Measurements from ENCODE around the gene SPATA20.

SPATA20 gene

DNA sequence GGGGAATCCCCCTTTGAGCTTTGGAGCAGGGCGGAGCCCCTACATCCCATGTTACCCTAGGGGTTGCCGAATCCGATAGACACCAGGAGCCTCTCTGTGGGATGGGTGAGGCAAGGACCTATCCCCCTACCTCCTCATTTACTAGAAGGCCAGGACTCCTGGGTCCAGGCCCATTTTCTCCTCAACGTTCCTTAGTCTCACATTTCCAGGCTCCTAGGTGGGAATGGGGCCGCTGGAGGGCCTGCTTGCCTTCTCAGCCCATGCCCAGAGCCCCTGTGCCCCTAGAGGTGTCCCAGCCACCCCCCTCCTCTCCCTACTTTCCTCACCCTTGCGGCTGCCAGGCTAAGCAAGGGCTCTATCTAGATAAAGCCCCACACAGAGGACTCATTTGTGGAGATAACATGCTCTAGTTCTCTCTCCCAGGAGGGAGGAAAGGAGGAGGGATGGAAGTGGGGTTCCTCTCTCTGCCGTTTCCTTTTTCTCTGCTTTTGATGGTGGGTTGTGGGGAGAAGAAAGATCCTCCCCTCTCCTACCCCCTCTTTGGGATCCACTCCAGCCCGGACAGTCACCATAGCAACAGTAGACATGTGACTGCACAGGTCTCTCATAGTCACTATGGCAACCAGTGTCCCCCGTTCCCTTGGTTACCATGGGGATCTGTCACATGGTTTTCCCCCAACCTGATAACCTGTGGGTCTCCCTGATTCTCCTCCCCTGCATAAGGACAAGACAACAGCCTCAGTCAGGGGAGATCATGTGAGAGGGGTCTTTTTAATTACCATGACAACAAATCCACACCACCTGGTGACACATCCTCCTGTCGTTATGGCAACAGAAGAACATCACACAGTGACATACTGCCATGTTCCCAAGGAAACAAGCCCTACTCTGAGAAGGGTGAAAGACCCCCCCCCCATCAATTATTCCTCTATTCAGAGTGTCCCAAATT lies 18.7 kb downstream of the SPATA20 start:
- TF ChIP-seq, protein P1, sequence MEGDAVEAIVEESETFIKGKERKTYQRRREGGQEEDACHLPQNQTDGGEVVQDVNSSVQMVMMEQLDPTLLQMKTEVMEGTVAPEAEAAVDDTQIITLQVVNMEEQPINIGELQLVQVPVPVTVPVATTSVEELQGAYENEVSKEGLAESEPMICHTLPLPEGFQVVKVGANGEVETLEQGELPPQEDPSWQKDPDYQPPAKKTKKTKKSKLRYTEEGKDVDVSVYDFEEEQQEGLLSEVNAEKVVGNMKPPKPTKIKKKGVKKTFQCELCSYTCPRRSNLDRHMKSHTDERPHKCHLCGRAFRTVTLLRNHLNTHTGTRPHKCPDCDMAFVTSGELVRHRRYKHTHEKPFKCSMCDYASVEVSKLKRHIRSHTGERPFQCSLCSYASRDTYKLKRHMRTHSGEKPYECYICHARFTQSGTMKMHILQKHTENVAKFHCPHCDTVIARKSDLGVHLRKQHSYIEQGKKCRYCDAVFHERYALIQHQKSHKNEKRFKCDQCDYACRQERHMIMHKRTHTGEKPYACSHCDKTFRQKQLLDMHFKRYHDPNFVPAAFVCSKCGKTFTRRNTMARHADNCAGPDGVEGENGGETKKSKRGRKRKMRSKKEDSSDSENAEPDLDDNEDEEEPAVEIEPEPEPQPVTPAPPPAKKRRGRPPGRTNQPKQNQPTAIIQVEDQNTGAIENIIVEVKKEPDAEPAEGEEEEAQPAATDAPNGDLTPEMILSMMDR (IDR thresholded peaks at IDR 0.05; ENCODE audit: low read depth, low read length, missing control alignments), result no peak
- H3K4me3 ChIP-seq (replicated peaks; ENCODE audit: low read depth, low read length), result no peak overlapping the region
- DNase-seq (ENCODE audit: extremely low read depth, low read depth), result no peak

DNA sequence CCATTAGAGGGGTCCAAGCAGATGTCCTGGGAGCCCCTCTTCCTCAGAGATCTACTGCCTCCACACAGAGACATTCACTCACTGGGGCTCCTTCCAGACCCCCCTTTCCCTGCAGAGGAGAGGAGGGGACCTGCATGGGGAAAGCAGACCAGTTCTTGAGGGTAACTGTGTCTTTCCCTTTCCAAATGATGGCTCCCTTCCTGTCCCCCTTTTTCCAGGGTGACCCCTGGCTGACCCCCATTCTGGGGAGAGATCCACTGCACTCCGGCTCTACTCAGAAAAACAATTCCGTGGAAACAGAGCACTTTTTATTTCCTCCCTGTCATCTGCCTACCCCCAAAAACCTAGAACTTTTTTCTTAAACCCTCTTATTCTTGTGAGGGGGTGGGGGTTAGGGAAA lies 19.9 kb downstream of the SPATA20 start:
- no peak for DNase-seq (ENCODE audit: extremely low read depth, low read depth)
- TF ChIP-seq, protein P1 (IDR thresholded peaks at IDR 0.05; ENCODE audit: low read depth, low read length, missing control alignments), result no peak
- no peak overlapping the region for H3K4me3 ChIP-seq (replicated peaks; ENCODE audit: low read depth, low read length)

DNA sequence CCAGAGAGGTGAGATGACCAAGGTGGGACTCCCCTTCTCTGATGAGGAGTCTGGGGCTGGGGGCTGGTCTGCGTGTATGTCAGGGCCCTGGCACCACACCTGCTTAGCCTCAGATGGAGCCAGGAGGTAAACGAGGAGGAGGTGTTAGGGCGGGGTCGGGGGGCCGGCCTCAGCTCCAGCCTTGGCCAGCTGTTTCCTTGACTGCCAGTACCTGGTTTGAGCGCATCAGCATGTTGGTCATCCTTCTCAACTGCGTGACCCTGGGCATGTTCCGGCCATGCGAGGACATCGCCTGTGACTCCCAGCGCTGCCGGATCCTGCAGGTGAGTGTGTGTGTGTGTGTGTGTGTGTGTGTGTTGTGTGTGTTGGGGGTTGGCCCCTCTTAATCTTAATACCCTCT lies 21.7 kb downstream of the SPATA20 start:
- no peak overlapping the region for H3K4me3 ChIP-seq (replicated peaks; ENCODE audit: low read depth, low read length)
- DNase-seq (ENCODE audit: extremely low read depth, low read depth), result no peak
- TF ChIP-seq, protein P1 (IDR thresholded peaks at IDR 0.05; ENCODE audit: low read depth, low read length, missing control alignments), result no peak

DNA sequence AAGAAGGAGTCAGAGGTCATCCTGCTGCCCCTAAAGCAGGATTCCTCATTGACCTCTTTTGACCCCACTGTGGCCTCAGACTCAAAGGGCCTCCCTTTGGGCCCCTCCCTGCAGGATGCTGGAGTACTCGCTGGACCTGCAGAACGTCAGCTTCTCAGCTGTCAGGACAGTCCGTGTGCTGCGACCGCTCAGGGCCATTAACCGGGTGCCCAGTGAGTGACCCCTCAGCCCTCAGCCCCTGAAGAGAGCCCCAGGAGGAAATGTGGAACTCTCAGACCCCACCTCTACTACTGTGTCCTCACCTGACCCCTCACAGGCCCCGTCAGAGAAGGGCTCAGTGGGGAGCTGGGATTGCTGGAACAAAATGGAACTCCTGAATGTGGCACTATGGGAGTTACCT lies 22.6 kb downstream of the SPATA20 start:
- DNase-seq (ENCODE audit: extremely low read depth, low read depth), result no peak

DNA sequence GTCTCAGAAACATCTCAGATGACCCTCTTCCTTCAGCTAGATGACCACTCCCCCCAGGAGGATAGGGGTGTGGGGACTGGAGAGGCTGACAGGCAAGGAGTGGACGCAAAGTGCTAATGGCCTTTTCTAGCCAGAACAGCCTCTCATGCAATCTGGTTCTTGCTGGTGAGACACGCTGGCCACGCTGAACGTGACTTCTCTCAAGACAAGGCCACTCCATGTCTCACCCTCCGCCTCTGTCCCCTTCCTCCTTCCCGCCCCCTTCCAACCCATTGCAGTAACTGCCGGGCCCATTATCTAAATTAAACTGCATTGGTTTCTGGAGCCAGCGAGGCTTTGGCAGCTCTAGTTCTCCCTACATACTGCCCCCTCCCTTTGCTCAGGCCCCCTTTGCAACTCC lies 23.1 kb downstream of the SPATA20 start:
- DNase-seq (ENCODE audit: extremely low read depth, low read depth), result no peak
- TF ChIP-seq, protein P1 (IDR thresholded peaks at IDR 0.05; ENCODE audit: low read depth, low read length, missing control alignments), result no peak
- no peak overlapping the region for H3K4me3 ChIP-seq (replicated peaks; ENCODE audit: low read depth, low read length)

More for the DNA sequence above, 22.6 kb downstream of the SPATA20 start:
- TF ChIP-seq, protein P1 (IDR thresholded peaks at IDR 0.05; ENCODE audit: low read depth, low read length, missing control alignments), result no peak
- H3K4me3 ChIP-seq (replicated peaks; ENCODE audit: low read depth, low read length), result no peak overlapping the region

DNA sequence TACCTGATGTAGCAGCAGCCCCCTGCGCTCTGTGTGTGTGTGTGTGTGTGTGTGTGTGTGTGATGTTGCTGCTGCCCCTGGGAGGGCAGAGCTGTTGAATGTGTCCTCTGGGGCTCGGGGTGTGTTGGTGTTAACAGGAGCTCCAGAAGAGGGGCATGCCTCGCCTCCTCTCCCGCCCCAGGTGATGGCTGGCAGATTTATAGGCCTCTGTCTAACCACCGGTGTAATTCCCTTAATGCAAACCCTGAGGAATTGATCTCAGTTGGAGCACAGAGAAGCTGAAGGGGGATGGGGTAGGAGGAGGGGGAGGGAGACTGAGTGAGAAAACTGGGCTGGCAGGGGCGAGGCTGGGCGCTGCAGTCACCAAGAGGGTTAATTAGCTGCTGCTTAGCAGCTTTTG lies 23.6 kb downstream of the SPATA20 start:
- TF ChIP-seq, protein P1 (IDR thresholded peaks at IDR 0.05; ENCODE audit: low read depth, low read length, missing control alignments), result no peak
- H3K4me3 ChIP-seq (replicated peaks; ENCODE audit: low read depth, low read length), result no peak overlapping the region
- DNase-seq (ENCODE audit: extremely low read depth, low read depth), result no peak

All from HFF-Myc (cell line).